ENCODE measurements around the gene ITSN2. TPM values are rescaled to one million over a fixed set of nuclear protein-coding genes. Genes with fewer than 3 reads are reported as not detected.

ITSN2 gene
- total RNA-seq, 1 experiment from 2014 or later: 36.5 TPM

- H3K27ac Mint-ChIP-seq (ENCODE audit: low read depth, unreplicated experiment): no peak overlapping the region
- no peak for TF ChIP-seq CTCF (IDR thresholded peaks at IDR 0.05; ENCODE audit: unreplicated experiment)
Measured at GRCh38 chr2:24220554-24221291, 139.6 kb downstream of the ITSN2 start.

GRCh38 chr2:24214880-24215279, 145.5 kb downstream of the ITSN2 start:
- no peak overlapping the region for H3K4me3 Mint-ChIP-seq (ENCODE audit: unreplicated experiment)

More at GRCh38 chr2:24220554-24221291, 139.6 kb downstream of the ITSN2 start:
- intact Hi-C loops (cut with micrococcal nuclease): loop anchor here (10.0 kb wide), 1 partner anchor 604 kb away; no protein-coding TSS in a partner anchor
- POLR2A ChIA-PET: interaction anchor here (0.8 kb wide), 1 partner anchor 70 kb away, joined by 3 read pairs; no protein-coding TSS in a partner anchor
- Mint-ChIP-seq H3K4me1 (ENCODE audit: insufficient read depth, unreplicated experiment) (no peaks in the 10 kb centered on the region), H3K27me3 (ENCODE audit: insufficient read depth, unreplicated experiment) (no peaks in the 10 kb centered on the region), H3K36me3 (ENCODE audit: insufficient read depth, unreplicated experiment) (peaks cover 20% of the 10 kb centered on the region), H3K4me3 (ENCODE audit: unreplicated experiment) (no peak overlapping the region), H3K9me3 (ENCODE audit: unreplicated experiment) (no peaks in the 10 kb centered on the region)
- no peak for DNase-seq (ENCODE audit: unreplicated experiment)
- no TSS peak for BruUV-seq (replicated peaks)
- CTCF ChIA-PET: no interaction called here

GRCh38 chr2:24211408-24211807, 148.9 kb downstream of the ITSN2 start:
- intact Hi-C loops (cut with micrococcal nuclease): no loop called here
- no peaks in the 10 kb centered on the region for H3K9me3 Mint-ChIP-seq (ENCODE audit: unreplicated experiment)
- TF ChIP-seq CTCF (IDR thresholded peaks at IDR 0.05; ENCODE audit: unreplicated experiment): no peak
- BruUV-seq (replicated peaks): no TSS peak
- CTCF ChIA-PET: interaction anchor here (0.6 to 0.9 kb wide), 3 partner anchors 14 to 618 kb away, joined by 3 read pairs; no protein-coding TSS in a partner anchor
- H3K4me3 Mint-ChIP-seq (ENCODE audit: unreplicated experiment): no peak overlapping the region
- POLR2A ChIA-PET: interaction anchor here (0.6 kb wide), 1 partner anchor 35 kb away, joined by 3 read pairs; no protein-coding TSS in a partner anchor
- peaks cover 56% of the 10 kb centered on the region for H3K36me3 Mint-ChIP-seq (ENCODE audit: insufficient read depth, unreplicated experiment)
- no peaks in the 10 kb centered on the region for H3K4me1 Mint-ChIP-seq (ENCODE audit: insufficient read depth, unreplicated experiment)
- H3K27me3 Mint-ChIP-seq (ENCODE audit: insufficient read depth, unreplicated experiment): no peaks in the 10 kb centered on the region
- DNase-seq (ENCODE audit: unreplicated experiment): no peak
- H3K27ac Mint-ChIP-seq (ENCODE audit: low read depth, unreplicated experiment): no peak overlapping the region

More at GRCh38 chr2:24214880-24215279, 145.5 kb downstream of the ITSN2 start:
- H3K36me3 Mint-ChIP-seq (ENCODE audit: insufficient read depth, unreplicated experiment): peaks cover 49% of the 10 kb centered on the region
- no peak for DNase-seq (ENCODE audit: unreplicated experiment)
- intact Hi-C loops (cut with micrococcal nuclease): no loop called here
- H3K27me3 Mint-ChIP-seq (ENCODE audit: insufficient read depth, unreplicated experiment): no peaks in the 10 kb centered on the region
- H3K4me1 Mint-ChIP-seq (ENCODE audit: insufficient read depth, unreplicated experiment): no peaks in the 10 kb centered on the region
- no TSS peak for BruUV-seq (replicated peaks)
- no peak for TF ChIP-seq CTCF (IDR thresholded peaks at IDR 0.05; ENCODE audit: unreplicated experiment)
- H3K27ac Mint-ChIP-seq (ENCODE audit: low read depth, unreplicated experiment): no peak overlapping the region
- H3K9me3 Mint-ChIP-seq (ENCODE audit: unreplicated experiment): no peaks in the 10 kb centered on the region
- POLR2A ChIA-PET: no interaction called here
- CTCF ChIA-PET: no interaction called here

GRCh38 chr2:24210723-24211122, 149.6 kb downstream of the ITSN2 start:
- Mint-ChIP-seq H3K4me3 (ENCODE audit: unreplicated experiment) (no peak overlapping the region), H3K4me1 (ENCODE audit: insufficient read depth, unreplicated experiment) (no peaks in the 10 kb centered on the region), H3K27ac (ENCODE audit: low read depth, unreplicated experiment) (no peak overlapping the region), H3K9me3 (ENCODE audit: unreplicated experiment) (no peaks in the 10 kb centered on the region), H3K27me3 (ENCODE audit: insufficient read depth, unreplicated experiment) (no peaks in the 10 kb centered on the region), H3K36me3 (ENCODE audit: insufficient read depth, unreplicated experiment) (peaks cover 56% of the 10 kb centered on the region)
- CTCF ChIA-PET: no interaction called here
- DNase-seq (ENCODE audit: unreplicated experiment): no peak
- no TSS peak for BruUV-seq (replicated peaks)
- no peak for TF ChIP-seq CTCF (IDR thresholded peaks at IDR 0.05; ENCODE audit: unreplicated experiment)
- intact Hi-C loops (cut with micrococcal nuclease): no loop called here
- POLR2A ChIA-PET: no interaction called here

Measured in MCF 10A (cell line).